Measurements from ENCODE around the gene TXN2.

The TXN2 gene

GRCh38 chr22:36480941-36481392 lies 473 bp downstream of the TXN2 start:
- no peak for TF ChIP-seq CTCF (IDR thresholded peaks at IDR 0.05; ENCODE audit: low read depth, low read length)

DNA sequence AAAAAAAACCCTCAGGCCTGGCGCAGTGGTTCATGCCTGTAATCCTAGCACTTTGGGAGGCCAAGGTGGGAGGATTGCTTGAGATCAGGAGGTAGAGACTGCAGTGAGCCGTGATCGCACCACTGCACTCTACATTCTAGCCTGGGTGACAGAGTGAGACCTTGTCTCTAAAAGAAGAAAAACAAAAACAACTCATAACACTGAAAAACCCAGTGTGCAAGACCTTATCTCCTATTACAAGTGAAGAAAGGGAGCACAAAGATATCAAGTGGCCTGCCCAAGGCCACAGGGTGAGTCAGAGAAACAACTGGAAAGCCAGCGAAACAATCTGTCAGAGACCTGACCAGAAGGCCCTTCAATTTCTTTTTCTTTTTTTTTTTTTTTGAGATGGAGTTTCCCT lies 2.5 kb downstream of the TXN2 start:
- no peak for TF ChIP-seq CTCF (IDR thresholded peaks at IDR 0.05; ENCODE audit: low read depth, low read length)
- no peak overlapping the region for H3K4me3 ChIP-seq (ENCODE audit: low read depth, low read length)

More at GRCh38 chr22:36480941-36481392, 473 bp downstream of the TXN2 start:
- H3K4me3 ChIP-seq (ENCODE audit: low read depth, low read length) = peak overlapping the region; percentile 69

- no peak for TF ChIP-seq CTCF (IDR thresholded peaks at IDR 0.05; ENCODE audit: low read depth, low read length)
- H3K4me3 ChIP-seq (ENCODE audit: low read depth, low read length) = no peak overlapping the region
Observed at GRCh38 chr22:36475341-36475740, 6.1 kb downstream of the TXN2 start.

- no peak for TF ChIP-seq CTCF (IDR thresholded peaks at IDR 0.05; ENCODE audit: low read depth, low read length)
- H3K4me3 ChIP-seq (ENCODE audit: low read depth, low read length) = no peak overlapping the region
Observed at GRCh38 chr22:36472689-36473088, 8.8 kb downstream of the TXN2 start.

- no peak overlapping the region for H3K4me3 ChIP-seq (ENCODE audit: low read depth, low read length)
- TF ChIP-seq CTCF (IDR thresholded peaks at IDR 0.05; ENCODE audit: low read depth, low read length) = no peak
Observed at GRCh38 chr22:36471341-36471821, 10.1 kb downstream of the TXN2 start.

- TF ChIP-seq CTCF (IDR thresholded peaks at IDR 0.05; ENCODE audit: low read depth, low read length) = no peak
- no peak overlapping the region for H3K4me3 ChIP-seq (ENCODE audit: low read depth, low read length)
Observed at GRCh38 chr22:36470994-36471331, 10.5 kb downstream of the TXN2 start.

DNA sequence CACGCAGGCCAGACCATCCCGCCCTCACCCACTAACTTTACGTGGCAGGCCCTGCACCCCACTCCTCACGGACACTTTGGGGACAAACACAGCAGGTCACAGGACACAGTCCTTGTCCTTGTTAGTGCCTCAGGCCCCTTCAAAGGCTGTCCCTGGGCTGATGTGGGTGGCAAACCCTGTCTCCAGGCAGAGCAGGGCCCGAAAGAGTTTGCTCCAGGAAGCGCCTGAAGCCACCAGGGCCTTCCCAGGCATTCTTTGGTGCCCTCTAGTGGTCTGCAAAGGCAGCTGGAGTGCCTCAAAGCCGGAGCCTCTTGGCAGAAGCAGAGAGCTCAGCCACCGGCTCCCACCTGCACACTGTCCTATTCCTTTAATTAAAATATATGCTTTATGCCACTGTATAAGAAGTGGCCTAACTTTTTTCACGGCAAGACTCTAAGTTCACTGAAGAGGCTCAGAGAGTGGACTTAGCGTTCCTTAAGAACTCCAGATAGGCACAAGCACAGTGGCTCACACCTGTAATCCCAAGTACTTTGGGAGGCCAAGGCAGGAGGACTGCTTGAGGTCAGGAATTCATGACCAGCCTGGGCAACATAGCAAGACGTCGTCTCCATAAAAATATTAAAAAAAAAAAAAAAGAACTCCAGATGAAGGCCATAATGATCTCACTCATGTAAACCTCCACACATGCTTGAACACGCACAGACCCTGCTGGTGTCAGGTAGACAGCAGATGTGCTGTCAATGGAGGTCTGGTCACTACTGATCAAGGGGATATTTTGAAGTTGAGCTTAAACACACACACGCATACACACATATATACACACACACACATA lies 11.1 kb downstream of the TXN2 start:
- no peak overlapping the region for H3K4me3 ChIP-seq (ENCODE audit: low read depth, low read length)
- TF ChIP-seq CTCF (IDR thresholded peaks at IDR 0.05; ENCODE audit: low read depth, low read length) = peak; percentile 96

All from WI38 (cell line).